A549 (cell line): ENCODE data around the gene DNAJC2.
"Not testable (repeated sequence)": the region's sequence is repeated elsewhere in the genome, so short reads cannot be mapped to it uniquely, and the experiment has no call there.

Experiments
- CEBPB ChIP-seq, 2 experiments: fragments of >200 bp in 1 of 2; sonication (Bioruptor Twin) in 1 of 2; formaldehyde crosslinking in 1 of 2; IDR thresholded peaks; 2 replicates each; pipeline ENCODE4 v1.6.1; 2012 to 2016
- EP300 ChIP-seq, 2 experiments: fragments of >200 bp; sonication (Bioruptor Twin); formaldehyde crosslinking; IDR thresholded peaks; 2 replicates in 1 of 2; 3 replicates in 1 of 2; pipeline ENCODE4 v1.6.1; 2016 to 2017
- ESRRA ChIP-seq: fragments of 150-350 bp; IDR thresholded peaks from 2 replicates; pipeline ENCODE4 v1.6.1; 2014; ENCODE audit warnings: mild to moderate bottlenecking, low read length, borderline replicate concordance
- FOXS1 ChIP-seq: fragments of 250-450 bp; sonication (Bioruptor Pico); IDR thresholded peaks from 2 replicates; pipeline ENCODE4 v1.5.0; 2020; ENCODE audit warnings: mild to moderate bottlenecking, moderate library complexity
- KDM1A ChIP-seq: fragments of 200-600 bp; sonication (generic); IDR thresholded peaks from 2 replicates; pipeline ENCODE4 v1.6.1; 2016; ENCODE audit warnings: low read depth, mild to moderate bottlenecking
- MYC ChIP-seq: IDR thresholded peaks from 2 replicates; pipeline ENCODE4 v1.6.1; 2012; ENCODE audit warnings: mild to moderate bottlenecking, inconsistent platforms, low read length, improper control_type of control experiment, borderline replicate concordance
- POLR2A ChIP-seq: IDR thresholded peaks from 2 replicates; pipeline ENCODE4 v1.6.1; 2012; ENCODE audit warnings: mild to moderate bottlenecking, low read length
- RFX5 ChIP-seq: fragments of 450-650 bp; IDR thresholded peaks from 2 replicates; pipeline ENCODE4 v1.7.1; 2014; ENCODE audit warnings: antibody characterized with exemption, mild to moderate bottlenecking, moderate library complexity
- SMC3 ChIP-seq: fragments of >200 bp; sonication (Bioruptor Twin); formaldehyde crosslinking; IDR thresholded peaks from 3 replicates; pipeline ENCODE4 v1.6.1; 2018; ENCODE audit warnings: inconsistent platforms
- TF ChIP-seq, protein P1 (sequence below): fragments of >200 bp; sonication (Bioruptor Twin); formaldehyde crosslinking; IDR thresholded peaks from 3 replicates; pipeline ENCODE4 v1.5.1; 2016
- TF ChIP-seq, protein P2 (sequence below): fragments of 450-650 bp; IDR thresholded peaks from 2 replicates; pipeline ENCODE4 v1.6.1; 2014; ENCODE audit warnings: antibody characterized with exemption
- TF ChIP-seq, protein P3 (sequence below): IDR thresholded peaks from 2 replicates; pipeline ENCODE4 v1.6.1; 2012

- TF ChIP-seq, protein P1, sequence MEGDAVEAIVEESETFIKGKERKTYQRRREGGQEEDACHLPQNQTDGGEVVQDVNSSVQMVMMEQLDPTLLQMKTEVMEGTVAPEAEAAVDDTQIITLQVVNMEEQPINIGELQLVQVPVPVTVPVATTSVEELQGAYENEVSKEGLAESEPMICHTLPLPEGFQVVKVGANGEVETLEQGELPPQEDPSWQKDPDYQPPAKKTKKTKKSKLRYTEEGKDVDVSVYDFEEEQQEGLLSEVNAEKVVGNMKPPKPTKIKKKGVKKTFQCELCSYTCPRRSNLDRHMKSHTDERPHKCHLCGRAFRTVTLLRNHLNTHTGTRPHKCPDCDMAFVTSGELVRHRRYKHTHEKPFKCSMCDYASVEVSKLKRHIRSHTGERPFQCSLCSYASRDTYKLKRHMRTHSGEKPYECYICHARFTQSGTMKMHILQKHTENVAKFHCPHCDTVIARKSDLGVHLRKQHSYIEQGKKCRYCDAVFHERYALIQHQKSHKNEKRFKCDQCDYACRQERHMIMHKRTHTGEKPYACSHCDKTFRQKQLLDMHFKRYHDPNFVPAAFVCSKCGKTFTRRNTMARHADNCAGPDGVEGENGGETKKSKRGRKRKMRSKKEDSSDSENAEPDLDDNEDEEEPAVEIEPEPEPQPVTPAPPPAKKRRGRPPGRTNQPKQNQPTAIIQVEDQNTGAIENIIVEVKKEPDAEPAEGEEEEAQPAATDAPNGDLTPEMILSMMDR = not testable (repeated sequence)
- TF ChIP-seq, protein P2, sequence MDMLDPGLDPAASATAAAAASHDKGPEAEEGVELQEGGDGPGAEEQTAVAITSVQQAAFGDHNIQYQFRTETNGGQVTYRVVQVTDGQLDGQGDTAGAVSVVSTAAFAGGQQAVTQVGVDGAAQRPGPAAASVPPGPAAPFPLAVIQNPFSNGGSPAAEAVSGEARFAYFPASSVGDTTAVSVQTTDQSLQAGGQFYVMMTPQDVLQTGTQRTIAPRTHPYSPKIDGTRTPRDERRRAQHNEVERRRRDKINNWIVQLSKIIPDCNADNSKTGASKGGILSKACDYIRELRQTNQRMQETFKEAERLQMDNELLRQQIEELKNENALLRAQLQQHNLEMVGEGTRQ = not testable (repeated sequence)
- not testable (repeated sequence) for TF ChIP-seq POLR2A; MYC; ESRRA; EP300 (IDR thresholded peaks at IDR 0.05); CEBPB (IDR thresholded peaks at IDR 0.05); RFX5; KDM1A; SMC3; FOXS1 (CRISPR knock-in tag)
- TF ChIP-seq, protein P3, sequence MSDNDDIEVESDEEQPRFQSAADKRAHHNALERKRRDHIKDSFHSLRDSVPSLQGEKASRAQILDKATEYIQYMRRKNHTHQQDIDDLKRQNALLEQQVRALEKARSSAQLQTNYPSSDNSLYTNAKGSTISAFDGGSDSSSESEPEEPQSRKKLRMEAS = not testable (repeated sequence)
Observed at GRCh38 chr7:103274867-103275266, 69.7 kb downstream of the DNAJC2 start.
